Activated CD8-positive, alpha-beta T cell treated with anti-CD3 and anti-CD28 coated beads for 36 hours (primary cell): ENCODE data around the gene TSHZ1. TPM values are rescaled to one million over a fixed set of nuclear protein-coding genes. Genes with fewer than 3 reads are reported as not detected.

Source experiments
- ATAC-seq: fragments of 200-7000 bp; cut with Tn5 transposase; one replicate; pipeline ENCODE4 v1.10.0; 2021; ENCODE audit warnings: mild to moderate bottlenecking, moderate library complexity
- CTCF ChIA-PET: fragments of 350-600 bp; sonication (Branson Sonifier 250); formaldehyde crosslinking; loops from one replicate; lab custom pipeline; 2021; ENCODE audit warnings: antibody characterized with exemption; lab: Charles Lee
- POLR2A ChIA-PET: fragments of 350-600 bp; sonication (Branson Sonifier 250); formaldehyde crosslinking; loops from one replicate; lab custom pipeline; 2021; ENCODE audit warnings: antibody characterized with exemption; lab: Charles Lee
- DNase-seq: peaks from one replicate; pipeline ENCODE4 v3.0.0-alpha.2; 2020
- H3K27ac Mint-ChIP-seq: one replicate; pipeline ENCODE4 v1.8.0; 2021; ENCODE audit warnings: mild to moderate bottlenecking, mixed read lengths
- H3K27me3 Mint-ChIP-seq: one replicate; pipeline ENCODE4 v1.8.0; 2021; ENCODE audit warnings: mixed read lengths
- H3K36me3 Mint-ChIP-seq: one replicate; pipeline ENCODE4 v1.8.0; 2021; ENCODE audit warnings: low read depth, mixed read lengths
- H3K4me1 Mint-ChIP-seq: one replicate; pipeline ENCODE4 v1.8.0; 2021; ENCODE audit warnings: low read depth, mixed read lengths
- H3K4me3 Mint-ChIP-seq: one replicate; pipeline ENCODE4 v1.8.0; 2021; ENCODE audit warnings: mild to moderate bottlenecking, moderate library complexity, mixed read lengths
- H3K9me3 Mint-ChIP-seq: one replicate; pipeline ENCODE4 v1.8.0; 2021; ENCODE audit warnings: mixed read lengths
- CTCF ChIP-seq: fragments of 200-600 bp; IDR thresholded peaks from one replicate; pipeline ENCODE4 v1.8.0; 2022; ENCODE audit warnings: antibody characterized with exemption, mild to moderate bottlenecking
- intact Hi-C: fragments of 100-400 bp; cut with micrococcal nuclease; formaldehyde crosslinking; loops from one replicate; pipeline ENCODE4 v1.10.0; 2022
- total RNA-seq, 2 experiments: library from RNA; stranded (reverse); gene quantifications; one replicate each; pipeline ENCODE4 v1.2.3, GENCODE V29; 2021

Gene TSHZ1
- total RNA-seq, 2 experiments from 2014 or later, result 10.8 to 11.0 TPM

GRCh38 chr18:75316826-75317225 is 106.2 kb downstream of the TSHZ1 start:
- H3K4me1 Mint-ChIP-seq, result no peaks in the 10 kb centered on the region
- ATAC-seq (no peak), DNase-seq (no peak)
- H3K36me3 Mint-ChIP-seq, result no peaks in the 10 kb centered on the region
- no peaks in the 10 kb centered on the region for H3K9me3 Mint-ChIP-seq
- H3K27me3 Mint-ChIP-seq, result peaks cover 1% of the 10 kb centered on the region
- no peak overlapping the region for H3K4me3 Mint-ChIP-seq
- intact Hi-C loops, result no loop called here
- POLR2A ChIA-PET, result no interaction called here
- no peak overlapping the region for H3K27ac Mint-ChIP-seq
- no peak for TF ChIP-seq CTCF
- CTCF ChIA-PET, result no interaction called here

GRCh38 chr18:75317300-75317699 is 106.7 kb downstream of the TSHZ1 start:
- no peak overlapping the region for H3K27ac Mint-ChIP-seq
- H3K27me3 Mint-ChIP-seq, result peaks cover 1% of the 10 kb centered on the region
- H3K4me1 Mint-ChIP-seq, result no peaks in the 10 kb centered on the region
- intact Hi-C loops, result no loop called here
- ChIA-PET POLR2A (no interaction called here), CTCF (no interaction called here)
- no peak overlapping the region for H3K4me3 Mint-ChIP-seq
- TF ChIP-seq CTCF, result no peak
- H3K36me3 Mint-ChIP-seq, result no peaks in the 10 kb centered on the region
- H3K9me3 Mint-ChIP-seq, result no peaks in the 10 kb centered on the region
- DNase-seq (no peak), ATAC-seq (no peak)

GRCh38 chr18:75317703-75318102 is 107.1 kb downstream of the TSHZ1 start:
- Mint-ChIP-seq H3K36me3 (no peaks in the 10 kb centered on the region), H3K27ac (no peak overlapping the region), H3K4me1 (no peaks in the 10 kb centered on the region), H3K27me3 (peaks cover 1% of the 10 kb centered on the region), H3K4me3 (no peak overlapping the region), H3K9me3 (no peaks in the 10 kb centered on the region)
- no peak for TF ChIP-seq CTCF
- no peak for DNase-seq
- intact Hi-C loops, result no loop called here
- POLR2A ChIA-PET, result no interaction called here
- no peak for ATAC-seq
- CTCF ChIA-PET, result no interaction called here

- ATAC-seq, result no peak
- POLR2A ChIA-PET, result no interaction called here
- DNase-seq, result no peak
- H3K27ac Mint-ChIP-seq, result no peak overlapping the region
- H3K27me3 Mint-ChIP-seq, result no peaks in the 10 kb centered on the region
- intact Hi-C loops, result no loop called here
- H3K4me1 Mint-ChIP-seq, result no peaks in the 10 kb centered on the region
- H3K9me3 Mint-ChIP-seq, result no peaks in the 10 kb centered on the region
- CTCF ChIA-PET, result no interaction called here
- no peak for TF ChIP-seq CTCF
- no peaks in the 10 kb centered on the region for H3K36me3 Mint-ChIP-seq
- H3K4me3 Mint-ChIP-seq, result no peak overlapping the region
These were observed 109.3 kb downstream of the TSHZ1 start for GRCh38 chr18:75319905-75320304.

GRCh38 chr18:75320506-75320905 is 109.9 kb downstream of the TSHZ1 start:
- DNase-seq (no peak), ATAC-seq (no peak)
- Mint-ChIP-seq H3K4me1 (no peaks in the 10 kb centered on the region), H3K4me3 (no peak overlapping the region), H3K9me3 (peaks cover 6% of the 10 kb centered on the region), H3K27me3 (no peaks in the 10 kb centered on the region), H3K27ac (no peak overlapping the region), H3K36me3 (no peaks in the 10 kb centered on the region)
- intact Hi-C loops, result no loop called here
- ChIA-PET POLR2A (no interaction called here), CTCF (no interaction called here)
- no peak for TF ChIP-seq CTCF
